GM19023 (cell line): ENCODE results near the gene RAP1GAP.

Experiments used
- ATAC-seq: cut with Tn5 transposase; IDR thresholded peaks from one replicate; pipeline ENCODE4 v1.9.1; 2021; ENCODE audit warnings: mild to moderate bottlenecking, moderate library complexity; ENCODE audit not compliant: unreplicated experiment

RAP1GAP gene

DNA sequence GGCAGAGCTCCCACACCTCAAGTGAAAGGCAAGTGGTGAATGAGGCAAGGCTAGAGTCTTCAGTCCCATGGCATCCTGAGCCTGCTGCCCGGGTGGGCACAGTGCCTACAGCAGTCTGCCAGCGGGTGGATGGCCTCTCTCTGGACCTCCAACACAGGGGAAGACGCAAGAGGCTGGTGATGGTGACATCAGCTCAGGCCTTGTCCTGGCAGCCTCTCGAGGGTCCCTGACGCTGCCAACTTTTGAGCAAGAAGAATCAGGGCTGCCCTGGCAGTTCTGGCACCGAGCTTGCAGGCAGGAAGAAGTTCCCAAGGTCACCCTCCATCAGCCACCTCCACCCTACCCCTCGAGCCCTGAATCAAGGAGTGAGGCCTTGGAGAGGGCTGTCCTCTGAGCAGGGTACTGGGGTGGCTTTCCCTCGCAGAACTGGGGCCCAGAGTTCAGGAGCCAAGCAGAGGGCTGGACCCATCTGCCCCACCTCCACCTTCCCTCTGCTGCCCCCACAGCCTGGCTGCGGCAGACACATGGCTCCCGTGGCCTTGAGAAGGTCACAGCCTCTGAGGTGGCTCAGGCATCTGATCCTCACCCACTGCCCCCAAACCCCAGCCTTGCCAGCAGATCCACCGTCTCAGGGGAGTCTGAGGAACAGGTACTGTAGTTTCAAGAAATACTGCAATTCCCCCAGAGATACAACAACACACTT, 5.8 kb downstream of the RAP1GAP start:
- no peak for ATAC-seq

DNA sequence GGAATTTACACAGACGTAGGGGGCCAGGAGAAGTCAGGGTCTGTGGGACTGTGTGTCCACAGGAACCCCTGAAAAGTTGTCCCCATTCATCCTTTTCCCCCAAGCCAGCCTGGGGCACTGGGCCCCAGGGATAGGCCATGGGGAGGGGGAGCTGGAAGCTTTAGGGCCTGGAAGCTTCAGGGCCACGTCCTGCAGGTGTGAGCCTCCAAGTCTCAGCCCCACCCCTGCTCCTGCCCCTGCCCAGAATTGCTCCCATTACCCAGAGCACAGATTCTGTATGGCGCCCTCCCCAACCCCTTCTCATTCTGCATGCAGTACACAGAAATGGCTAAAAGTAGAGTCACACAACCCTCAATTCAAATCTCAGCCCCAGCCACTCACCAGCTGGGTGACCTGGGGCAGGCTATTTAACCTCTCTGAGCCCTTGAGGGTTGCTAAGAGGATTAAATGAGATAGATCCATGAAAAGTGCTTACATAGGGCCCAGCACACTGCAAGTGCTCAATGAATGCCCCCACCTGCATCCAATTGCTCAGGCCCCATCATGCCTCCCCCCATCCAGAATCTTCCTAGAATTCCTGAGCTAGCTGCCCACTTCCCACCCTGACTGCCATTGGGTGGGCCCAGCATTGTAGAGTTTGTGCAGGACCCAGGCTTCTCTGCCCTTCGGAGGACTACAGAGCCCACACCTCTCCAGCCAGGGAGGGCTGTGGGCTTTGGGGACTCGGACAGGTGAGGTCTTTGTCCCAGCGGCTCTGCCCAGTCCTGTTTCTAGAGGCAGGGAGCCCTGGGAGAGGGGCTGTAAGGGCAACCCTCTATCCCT, 6.5 kb downstream of the RAP1GAP start:
- no peak for ATAC-seq

DNA sequence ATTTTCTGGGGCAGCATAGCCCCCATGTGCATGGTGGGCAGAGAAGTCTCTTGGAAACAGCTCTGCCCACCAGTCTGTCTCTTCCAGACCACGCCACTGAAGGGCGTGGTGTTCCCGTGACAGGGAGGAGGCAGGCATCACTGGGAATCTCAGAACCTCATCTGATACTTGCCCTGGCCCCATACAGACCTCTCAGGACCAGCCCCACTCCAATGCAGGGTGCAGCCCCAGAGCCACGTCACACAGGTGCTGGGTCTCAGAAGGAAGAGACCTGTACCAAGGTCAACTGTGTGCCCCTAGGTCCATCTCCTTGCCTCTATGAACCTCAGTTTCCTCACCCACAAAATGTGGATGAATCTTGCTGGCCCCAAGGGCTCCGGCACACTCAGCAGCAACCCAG, 7.3 kb downstream of the RAP1GAP start:
- ATAC-seq = no peak

DNA sequence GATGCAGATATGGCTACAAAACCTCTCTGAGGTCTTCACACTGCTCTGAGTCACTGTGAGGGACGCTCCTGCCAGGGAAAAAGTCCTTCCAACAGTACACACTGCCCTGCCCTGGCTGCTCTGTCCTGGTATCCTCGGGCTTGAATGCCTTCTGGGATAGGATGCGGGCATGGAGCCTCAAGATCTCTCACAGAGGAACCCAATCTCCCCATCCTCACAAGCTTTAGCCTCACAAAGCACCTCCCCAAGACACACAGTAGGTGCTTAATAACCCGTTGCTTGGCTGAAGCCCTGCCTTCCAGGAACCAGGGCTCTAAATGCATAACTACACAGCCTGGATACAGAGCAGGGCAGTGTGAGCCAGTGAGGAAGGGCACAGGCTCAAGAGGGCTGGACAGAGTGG, 9.2 kb downstream of the RAP1GAP start:
- no peak for ATAC-seq

DNA sequence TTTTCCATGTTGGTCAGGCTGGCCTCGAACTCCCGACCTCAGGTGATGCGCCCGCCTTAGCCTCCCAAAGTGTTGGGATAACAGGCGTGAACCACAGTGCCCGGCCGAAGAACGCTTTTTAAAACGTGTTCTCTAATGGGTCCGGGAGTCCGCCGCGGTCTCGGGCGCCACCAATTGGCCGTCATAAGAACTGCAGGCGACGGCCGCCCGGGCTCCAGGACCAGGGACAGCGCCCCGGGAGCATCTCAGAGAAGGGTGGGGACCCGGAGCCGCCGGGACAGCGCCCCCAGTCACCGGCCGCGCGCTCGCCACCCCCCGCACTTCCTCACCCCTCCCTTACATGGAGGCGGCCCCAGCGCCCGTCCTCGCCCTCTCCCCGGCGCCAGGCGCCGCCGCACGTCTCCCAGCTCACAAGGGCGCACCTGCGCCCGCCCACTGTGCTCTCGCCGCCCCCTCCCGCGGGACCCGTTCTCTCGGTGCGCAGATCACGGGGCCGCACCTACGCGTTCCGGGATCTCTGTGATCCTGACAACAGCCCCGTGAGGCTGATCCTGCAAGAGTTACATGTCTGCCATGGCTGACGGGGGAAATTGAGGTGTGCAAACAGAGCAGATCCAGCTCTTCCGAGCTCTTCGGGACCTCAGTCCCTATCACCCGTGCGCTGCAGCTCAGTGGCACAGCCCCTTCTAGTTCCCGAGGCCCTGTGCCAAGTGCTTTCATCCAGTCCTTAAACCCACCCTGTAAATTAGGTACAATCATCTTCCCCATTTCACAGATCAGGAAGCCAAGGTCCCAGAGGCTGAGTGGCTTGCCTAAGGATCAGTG, 9.8 kb downstream of the RAP1GAP start:
- no peak for ATAC-seq

DNA sequence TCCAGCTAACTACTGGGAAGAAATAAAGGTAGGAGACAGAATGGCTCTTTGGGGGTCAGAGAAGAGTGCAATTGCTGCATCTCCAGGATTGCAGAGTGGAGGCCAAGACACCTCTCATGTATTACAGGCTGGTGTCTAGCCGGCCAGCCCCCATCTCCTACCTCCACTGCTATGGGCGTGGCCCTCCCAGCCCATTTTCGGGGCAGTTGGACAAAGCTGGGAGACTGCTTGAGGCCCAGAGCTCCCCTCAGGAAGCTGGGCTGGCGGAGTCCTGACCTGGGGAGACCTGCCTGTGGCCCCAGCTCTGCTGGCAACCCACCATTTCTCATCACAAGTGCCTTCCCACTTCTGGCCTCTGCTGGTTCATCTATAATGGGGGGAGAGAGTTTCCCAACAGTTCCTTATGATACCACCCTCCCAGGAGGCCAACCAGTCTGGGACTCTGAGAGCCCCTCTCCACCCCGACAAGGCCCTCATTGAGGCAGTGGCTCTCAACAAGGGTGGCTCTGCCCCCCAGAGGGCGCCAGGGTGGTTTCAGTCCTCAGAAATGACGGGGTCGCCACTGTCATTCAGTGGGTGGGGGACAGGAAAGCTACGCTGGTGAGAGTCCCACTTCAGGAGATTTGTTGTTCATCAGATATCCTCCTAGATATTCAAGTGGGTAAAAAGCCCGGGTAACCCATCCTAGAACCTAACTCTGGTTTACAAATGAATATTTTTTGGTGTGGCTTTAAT, 11.5 kb downstream of the RAP1GAP start:
- no peak for ATAC-seq

DNA sequence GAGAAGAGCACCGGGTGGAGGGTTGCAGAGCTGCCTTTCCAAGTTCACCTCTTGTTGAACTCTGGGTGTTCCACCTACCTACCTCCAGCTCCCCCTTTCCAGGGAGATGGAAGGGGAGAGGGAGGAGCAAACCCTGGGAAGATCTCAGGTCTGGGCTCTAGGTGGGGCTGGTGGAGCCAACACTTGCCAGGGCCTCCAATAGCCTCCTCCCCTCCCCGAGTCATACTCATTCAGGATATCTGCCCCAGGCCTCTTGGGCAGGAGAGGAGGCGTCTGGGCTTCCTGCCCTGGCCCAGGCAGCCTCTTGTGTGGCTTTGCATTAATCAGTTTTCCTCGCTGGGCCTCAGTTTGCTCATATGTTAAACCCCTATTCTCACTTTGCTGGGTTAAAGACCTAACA, 13.4 kb downstream of the RAP1GAP start:
- ATAC-seq = no peak

DNA sequence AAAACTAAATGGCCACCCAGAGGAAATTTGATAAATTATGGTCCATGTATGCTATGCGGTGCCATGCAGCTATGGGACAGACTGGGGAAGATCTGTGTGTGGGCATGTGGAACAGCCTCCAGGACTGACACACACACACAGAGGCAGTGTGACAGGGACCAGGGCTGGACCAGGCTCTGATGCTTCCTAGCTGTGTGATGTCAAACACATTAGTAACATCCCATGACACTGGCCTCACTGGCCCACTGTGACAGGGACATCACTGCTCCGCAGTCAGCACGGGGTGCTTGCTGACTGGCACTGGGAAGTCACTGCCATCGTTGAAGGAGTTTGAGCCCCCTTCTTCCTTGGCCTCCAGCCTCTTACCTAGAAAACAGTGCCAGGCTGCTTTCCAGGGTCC, 13.9 kb downstream of the RAP1GAP start:
- no peak for ATAC-seq

DNA sequence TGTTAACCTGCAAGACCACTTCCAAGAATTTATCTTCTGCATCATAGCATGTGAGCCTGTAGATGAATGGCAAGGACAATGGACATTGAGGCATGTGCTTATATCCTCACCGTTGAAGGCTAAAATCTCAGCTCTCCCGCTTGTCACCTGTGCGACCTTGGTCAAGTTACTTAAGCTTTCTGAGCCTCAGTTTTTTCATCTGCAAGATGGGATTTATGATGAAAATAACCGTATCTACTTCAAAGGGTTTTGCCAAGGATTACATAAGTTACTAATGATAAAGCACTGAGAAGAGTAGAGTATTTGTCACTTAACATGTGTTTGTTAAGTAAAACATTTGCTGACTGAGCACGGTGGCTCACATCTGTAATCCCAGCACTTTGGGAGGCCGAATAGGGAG, 14.9 kb downstream of the RAP1GAP start:
- no peak for ATAC-seq

DNA sequence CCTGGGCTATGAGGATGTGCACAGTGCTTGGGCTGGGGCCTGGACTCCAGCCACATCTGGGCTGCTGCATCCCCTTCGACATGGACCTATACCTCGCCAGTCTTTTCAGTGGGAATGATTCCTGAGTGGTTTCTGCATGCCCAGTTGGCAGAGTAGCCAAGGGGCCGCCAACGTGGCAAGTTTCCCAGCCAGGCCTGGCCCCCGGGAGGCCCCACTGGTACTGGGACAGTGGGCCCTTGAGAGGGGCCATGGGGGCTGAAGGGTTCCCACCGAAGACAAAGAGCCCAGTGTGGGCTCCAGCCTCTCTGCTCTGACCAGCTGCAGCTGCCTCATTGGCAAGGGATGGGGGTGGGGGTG, 15.4 kb downstream of the RAP1GAP start:
- no peak for ATAC-seq

DNA sequence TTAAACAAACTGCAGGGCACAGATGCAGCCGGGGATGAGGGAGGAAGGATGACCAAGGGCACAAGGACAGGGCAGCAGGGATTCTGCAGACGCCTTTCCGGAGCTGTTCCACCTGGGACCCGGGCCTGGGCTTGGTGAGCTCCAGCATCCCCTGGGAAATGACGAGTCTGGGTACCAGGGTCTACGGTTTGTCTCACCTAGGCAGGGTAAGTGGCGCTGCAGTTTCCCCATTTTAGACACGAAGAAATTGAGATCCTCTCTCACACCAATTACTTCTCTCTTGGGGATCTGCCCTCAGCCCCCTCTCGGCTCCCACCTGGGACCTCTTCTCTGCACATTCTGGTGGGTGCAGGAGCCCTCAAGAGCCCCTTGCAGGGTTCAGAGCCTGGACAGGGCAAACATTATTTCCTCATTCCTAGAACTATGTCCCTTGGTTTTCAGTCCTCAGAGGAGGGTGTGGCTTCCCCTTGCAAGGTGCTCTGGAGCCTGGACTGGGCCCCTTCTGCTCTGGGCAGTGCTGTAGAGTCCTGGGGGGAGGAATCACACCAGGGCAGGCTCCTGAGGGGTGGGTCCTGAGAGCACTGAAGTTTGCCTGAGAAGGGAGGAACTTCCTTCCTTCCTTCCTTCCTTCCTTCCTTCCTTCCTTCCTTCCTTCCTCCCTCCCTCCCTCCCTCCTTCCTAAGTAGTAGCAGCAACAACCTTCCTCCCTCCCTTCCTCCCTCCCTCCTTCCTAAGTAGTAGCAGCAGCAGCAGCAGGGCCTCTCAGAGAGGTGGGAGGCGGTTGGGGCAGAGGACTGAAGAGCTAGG, 16.0 kb downstream of the RAP1GAP start:
- no peak for ATAC-seq

DNA sequence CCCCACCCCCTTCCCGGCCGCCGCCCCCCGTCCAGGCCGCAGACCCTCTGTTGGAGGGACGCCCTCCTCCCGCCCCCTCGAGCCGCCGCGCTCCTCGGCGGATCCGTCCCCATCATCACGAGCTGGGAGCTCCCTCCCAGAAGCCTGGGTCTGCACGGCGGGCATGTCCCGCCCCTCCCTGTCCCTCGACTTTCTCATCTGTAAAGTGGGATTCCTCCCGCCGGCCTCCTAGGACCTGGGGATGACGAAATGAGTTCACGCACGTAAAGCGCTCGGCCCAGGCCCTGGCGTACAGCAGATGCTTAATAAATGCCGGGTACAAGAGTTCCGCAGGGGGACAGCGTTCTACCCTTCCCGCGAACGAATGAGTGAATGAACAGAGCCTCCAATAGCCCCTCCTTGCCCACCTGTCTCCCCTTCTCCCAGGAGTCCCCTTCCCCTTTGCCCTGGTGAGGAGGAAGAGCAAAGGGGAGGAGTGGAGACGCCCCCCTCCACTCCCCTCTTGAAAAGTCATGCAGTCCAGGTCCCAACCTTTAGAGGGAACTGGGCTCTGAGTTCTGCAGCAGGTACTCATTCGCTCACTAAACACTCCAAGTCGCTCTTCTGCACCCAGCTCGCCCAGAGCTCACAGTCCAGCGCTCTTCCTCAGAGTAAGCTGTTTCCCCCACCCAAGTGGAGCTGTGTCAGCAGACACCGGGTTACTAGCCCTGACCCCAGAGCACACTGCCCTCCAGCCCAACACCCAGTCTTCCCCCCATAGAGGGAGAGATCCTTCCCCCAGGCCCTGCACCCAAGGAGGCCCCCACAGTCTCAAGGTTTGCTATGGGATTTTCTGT, 16.8 kb downstream of the RAP1GAP start:
- ATAC-seq = no peak

DNA sequence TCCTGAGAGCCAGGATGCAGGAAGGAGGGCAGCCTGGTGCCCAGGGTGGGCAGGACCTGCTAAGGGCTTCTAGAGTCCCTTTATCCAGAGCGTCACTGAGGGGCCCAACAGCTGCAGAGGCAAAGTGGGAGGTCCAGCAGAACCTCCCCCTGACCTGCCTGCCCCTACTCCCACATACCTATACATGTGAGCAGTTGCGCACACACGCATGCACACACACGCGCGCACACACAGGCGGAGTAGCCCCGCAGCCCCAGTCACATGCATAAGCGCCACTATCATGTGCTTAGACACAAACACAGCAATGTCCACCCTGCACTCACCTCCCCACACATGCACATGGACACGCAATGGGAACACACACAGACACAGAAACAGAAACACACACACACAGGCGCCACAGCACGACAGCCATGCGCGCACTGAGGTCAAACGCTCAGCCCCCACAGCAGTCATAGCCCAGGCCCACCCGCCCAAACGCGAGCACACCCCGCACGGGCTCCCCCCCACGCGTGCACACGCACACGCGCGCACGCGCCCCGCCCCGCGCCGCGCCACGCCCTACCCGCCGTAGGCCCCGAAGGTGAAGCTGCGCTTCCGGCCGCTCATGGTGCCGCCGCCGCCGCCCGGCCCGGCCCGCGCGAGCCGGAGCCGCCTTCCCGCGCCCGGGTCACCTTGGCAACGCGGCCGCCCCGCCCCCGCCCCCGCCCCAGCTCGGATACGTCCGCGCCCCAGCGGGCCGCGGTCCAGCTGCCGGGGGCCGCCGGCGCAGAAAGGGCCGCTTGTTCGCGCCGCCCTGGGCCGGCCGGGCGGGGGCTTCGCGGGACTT, 17.7 kb downstream of the RAP1GAP start:
- no peak for ATAC-seq

DNA sequence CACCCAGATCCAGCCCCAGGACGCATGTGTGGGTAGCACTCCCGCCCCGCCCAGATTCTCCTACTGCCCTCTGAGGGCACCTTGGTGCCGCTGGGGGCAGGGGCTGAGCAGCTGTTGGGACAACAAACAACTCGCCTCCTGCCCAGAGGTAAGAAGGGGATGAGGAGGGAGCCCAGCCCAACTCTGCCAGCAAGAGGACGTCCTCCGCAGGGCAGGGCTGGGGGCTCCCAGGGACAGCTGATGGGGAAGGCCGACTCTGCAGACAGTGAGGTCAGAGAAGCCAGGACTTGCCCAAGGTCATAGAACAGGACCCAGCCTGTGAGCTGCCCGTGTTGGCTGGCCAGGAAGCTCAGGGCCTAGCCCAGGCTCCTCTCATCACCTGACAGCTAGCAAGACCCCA, 18.8 kb downstream of the RAP1GAP start:
- ATAC-seq = no peak

DNA sequence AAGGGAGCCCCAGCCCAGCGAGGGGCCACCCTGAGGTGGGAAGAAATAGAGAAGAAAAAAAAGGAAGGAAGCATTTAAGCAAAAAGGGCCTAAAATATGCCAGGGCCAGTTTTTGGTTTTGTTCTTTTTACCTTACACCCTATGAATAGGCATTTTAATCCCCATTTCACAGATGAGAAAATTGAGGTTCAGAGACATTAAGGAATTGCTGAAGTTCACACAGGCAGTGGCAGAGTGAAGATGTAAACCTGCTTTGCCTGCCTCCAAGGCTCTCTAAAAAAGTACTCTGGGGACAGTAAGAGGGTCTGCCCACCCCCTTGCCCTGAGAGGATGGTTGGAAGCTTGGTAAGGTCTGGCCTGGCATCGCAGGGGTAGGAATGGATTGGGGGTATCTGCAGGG, 19.8 kb downstream of the RAP1GAP start:
- ATAC-seq = no peak

DNA sequence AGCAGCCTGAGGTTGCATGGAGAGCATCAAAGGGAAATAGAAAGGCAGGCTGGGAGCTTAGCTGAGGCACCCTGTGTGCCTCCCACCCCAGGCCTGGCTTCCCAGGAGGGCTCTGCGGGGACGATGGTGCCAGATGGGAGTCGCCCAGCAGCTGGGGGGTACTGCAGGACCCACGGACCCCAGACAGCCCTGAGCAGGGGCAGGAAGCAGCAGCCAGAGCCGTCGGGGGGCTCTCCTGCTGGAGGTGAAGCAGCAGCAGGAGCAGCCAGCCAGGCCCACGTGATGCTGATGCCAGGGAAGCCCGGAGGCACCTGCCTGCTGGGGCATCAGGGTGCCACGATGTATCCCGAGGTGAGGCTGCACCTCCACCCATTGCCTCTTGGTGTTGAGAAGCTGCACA, 20.4 kb downstream of the RAP1GAP start:
- ATAC-seq = no peak

DNA sequence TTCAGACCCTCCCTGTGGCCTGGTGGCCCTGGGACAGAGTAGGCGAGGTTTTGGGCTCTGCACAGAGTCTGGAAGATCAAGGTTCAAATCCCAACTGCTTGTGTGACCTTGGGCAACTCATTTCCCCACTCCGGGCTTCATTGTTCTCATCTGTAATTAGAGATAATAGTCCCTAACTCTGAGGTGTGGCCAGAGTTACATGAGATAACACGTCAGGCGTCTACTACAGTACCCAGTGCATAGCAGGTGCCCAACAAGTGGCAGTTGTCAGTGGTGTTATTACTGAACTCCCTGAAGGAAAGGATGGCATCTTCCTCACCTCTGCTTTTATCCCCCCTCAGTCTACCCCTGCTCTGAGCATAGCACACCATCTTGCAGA, 20.8 kb downstream of the RAP1GAP start:
- ATAC-seq = no peak
